ENCODE measurements around the gene CSTF3. TPM values are rescaled to one million over a fixed set of nuclear protein-coding genes. Genes with fewer than 3 reads are reported as not detected.

CSTF3 gene
- total and polyA plus RNA-seq, 10 of the 15 experiments (the other 5 are each of a cell fraction or from before 2014, with no cell fraction given), result 25.4 to 63.5 (median 49.5) TPM

DNA sequence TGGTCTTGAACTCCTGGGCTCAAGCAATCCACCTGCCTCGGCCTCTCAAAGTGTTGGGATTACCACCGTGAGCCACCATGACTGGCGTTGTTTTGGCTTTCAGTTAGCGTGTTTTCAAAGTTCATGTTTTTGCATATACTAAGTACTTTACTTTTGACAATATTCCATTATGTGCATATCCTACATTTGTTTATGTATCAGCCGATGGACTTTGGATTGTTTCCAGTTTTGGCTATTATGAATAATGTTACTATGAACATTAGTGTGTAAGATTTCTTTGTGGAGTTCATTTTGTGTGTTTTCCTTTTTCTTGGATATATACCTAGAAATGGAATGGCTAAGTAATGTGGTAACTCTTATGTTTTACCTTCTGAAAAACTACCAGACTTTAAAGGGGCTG is 9.9 kb downstream of the CSTF3 start:
- H3K4me3 ChIP-seq, result no peak overlapping the region
- no TSS peak for BruUV-seq (replicated peaks)
- H3K79me2 ChIP-seq (ENCODE audit: control insufficient read depth, insufficient read depth, low read length), result peaks cover 81% of the 10 kb centered on the region
- ATAC-seq (no peak), DNase-seq (ENCODE audit: low read depth, low spot score) (no peak), FAIRE-seq (no peak)
- ChIA-PET RAD21 (ENCODE audit: unreplicated experiment) (no interaction called here), SMC1A (ENCODE audit: uncharacterized antibody, unreplicated experiment) (no interaction called here), CTCF (no interaction called here), POLR2A (no interaction called here)
- intact Hi-C loops (cut with micrococcal nuclease; ENCODE audit: unreplicated experiment) (no loop called here), in situ Hi-C loops (cut with MboI) (no loop called here)
- H3K27me3 ChIP-seq (replicated peaks in 1 of 2; ENCODE audit: control insufficient read depth in 2 of 2, insufficient read depth in 2 of 2, low read length in 1 of 2), result no peaks in the 10 kb centered on the region
- peaks cover 0 to 5% of the 10 kb centered on the region in 2 experiments; a peak in 3 of 4 replicates for H3K36me3 ChIP-seq (ENCODE audit: control insufficient read depth in 2 of 2, insufficient read depth in 2 of 2, low read length in 1 of 2)
- no peak overlapping the region for H3K9ac ChIP-seq (ENCODE audit: control insufficient read depth, insufficient read depth, low read length)
- H4K20me1 ChIP-seq (ENCODE audit: control insufficient read depth, insufficient read depth), result no peaks in the 10 kb centered on the region
- no peaks in the 10 kb centered on the region for H3K4me1 ChIP-seq (ENCODE audit: control insufficient read depth, insufficient read depth, low read length)
- no peak overlapping the region for H2AFZ ChIP-seq (ENCODE audit: control insufficient read depth, low read depth, low read length)
- WGBS (ENCODE audit: insufficient coverage, insufficient replicate concordance, low lambda C conversion rate, missing lambda C conversion rate), result 89% methylated on average over 5 of the region's 5 CpGs
- no peak for TF ChIP-seq SREBF2 (IDR thresholded peaks at IDR 0.05; ENCODE audit: low read length)
- TF ChIP-seq TCF7 (IDR thresholded peaks at IDR 0.05; ENCODE audit: borderline replicate concordance), result no peak
- no peak for TF ChIP-seq RFX5 (IDR thresholded peaks at IDR 0.05; ENCODE audit: low read depth, low read length)
- no peak for TF ChIP-seq MTA3 (IDR thresholded peaks at IDR 0.05; ENCODE audit: borderline replicate concordance, low read length)
- TF ChIP-seq, protein P1, sequence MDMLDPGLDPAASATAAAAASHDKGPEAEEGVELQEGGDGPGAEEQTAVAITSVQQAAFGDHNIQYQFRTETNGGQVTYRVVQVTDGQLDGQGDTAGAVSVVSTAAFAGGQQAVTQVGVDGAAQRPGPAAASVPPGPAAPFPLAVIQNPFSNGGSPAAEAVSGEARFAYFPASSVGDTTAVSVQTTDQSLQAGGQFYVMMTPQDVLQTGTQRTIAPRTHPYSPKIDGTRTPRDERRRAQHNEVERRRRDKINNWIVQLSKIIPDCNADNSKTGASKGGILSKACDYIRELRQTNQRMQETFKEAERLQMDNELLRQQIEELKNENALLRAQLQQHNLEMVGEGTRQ (IDR thresholded peaks at IDR 0.05; ENCODE audit: borderline replicate concordance, low read depth, low read length), result no peak
- no peak for TF ChIP-seq NFYB (IDR thresholded peaks at IDR 0.05; ENCODE audit: insufficient read depth, low read depth, low read length)
- TF ChIP-seq, protein P2, sequence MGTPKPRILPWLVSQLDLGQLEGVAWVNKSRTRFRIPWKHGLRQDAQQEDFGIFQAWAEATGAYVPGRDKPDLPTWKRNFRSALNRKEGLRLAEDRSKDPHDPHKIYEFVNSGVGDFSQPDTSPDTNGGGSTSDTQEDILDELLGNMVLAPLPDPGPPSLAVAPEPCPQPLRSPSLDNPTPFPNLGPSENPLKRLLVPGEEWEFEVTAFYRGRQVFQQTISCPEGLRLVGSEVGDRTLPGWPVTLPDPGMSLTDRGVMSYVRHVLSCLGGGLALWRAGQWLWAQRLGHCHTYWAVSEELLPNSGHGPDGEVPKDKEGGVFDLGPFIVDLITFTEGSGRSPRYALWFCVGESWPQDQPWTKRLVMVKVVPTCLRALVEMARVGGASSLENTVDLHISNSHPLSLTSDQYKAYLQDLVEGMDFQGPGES (IDR thresholded peaks at IDR 0.05), result no peak
- TF ChIP-seq SUPT20H (IDR thresholded peaks at IDR 0.05; ENCODE audit: borderline replicate concordance, control insufficient read depth, low read depth, low read length), result no peak
- no peak for TF ChIP-seq TARDBP (IDR thresholded peaks at IDR 0.05; ENCODE audit: borderline replicate concordance)
- no peak for TF ChIP-seq CHD4 (IDR thresholded peaks at IDR 0.05)
- H3K9me3 ChIP-seq (replicated peaks; ENCODE audit: control insufficient read depth, insufficient read depth, low read length), result no peaks in the 10 kb centered on the region
- no peak overlapping the region for H3K4me2 ChIP-seq (ENCODE audit: control insufficient read depth, insufficient read depth)
- H3K27ac ChIP-seq (ENCODE audit: control insufficient read depth, insufficient read depth), result no peak overlapping the region

All from GM12878 (cell line).